ENCODE data around the gene RPS25. TPM values are rescaled to one million over a fixed set of nuclear protein-coding genes. Genes with fewer than 3 reads are reported as not detected.
A peak's percentile ranks its signal among the peaks of the same experiment; 100 is the strongest.

The RPS25 gene
- total and polyA plus RNA-seq, 9 of the 15 experiments (the other 6 are each of a cell fraction or from before 2014, with no cell fraction given): 1,553 to 5,486 (median 2,471) TPM

GRCh38 chr11:119062779-119063178 lies 44.6 kb upstream of the RPS25 start (continued):
- TF ChIP-seq KAT7 (CRISPR knock-in tag; IDR thresholded peaks at IDR 0.05; ENCODE audit: borderline replicate concordance) (no peak), SAFB (IDR thresholded peaks at IDR 0.05; ENCODE audit: borderline replicate concordance, low read depth, low read length) (no peak), THRAP3 (IDR thresholded peaks at IDR 0.05; ENCODE audit: borderline replicate concordance) (no peak), FOXA3 (CRISPR knock-in tag; conservative IDR thresholded peaks at IDR 0.05 in 1 of 2, IDR thresholded peaks at IDR 0.05 in 1 of 2) (no peak), GTF2B (IDR thresholded peaks at IDR 0.05; ENCODE audit: extremely low read depth, insufficient read length) (no peak), SMARCB1 (IDR thresholded peaks at IDR 0.05; ENCODE audit: insufficient read length, low read depth) (no peak), UBTF (IDR thresholded peaks at IDR 0.05; ENCODE audit: borderline replicate concordance in 1 of 2, low read depth in 2 of 2, low read length in 2 of 2) (no peak), TFAP4 (CRISPR knock-in tag; IDR thresholded peaks at IDR 0.05; ENCODE audit: borderline replicate concordance) (no peak; the same call in 1 of the 2 replicates), HNRNPUL1 (IDR thresholded peaks at IDR 0.05; ENCODE audit: low read length) (no peak), ZNF511 (CRISPR knock-in tag; IDR thresholded peaks at IDR 0.05) (no peak), E2F3 (CRISPR knock-in tag; IDR thresholded peaks at IDR 0.05) (no peak), CREBBP (IDR thresholded peaks at IDR 0.05; ENCODE audit: low read depth, low read length) (no peak), DPF2 (IDR thresholded peaks at IDR 0.05) (peak; percentile 84), ZNF699 (CRISPR knock-in tag; IDR thresholded peaks at IDR 0.05; ENCODE audit: insufficient replicate concordance) (no peak), NONO (IDR thresholded peaks at IDR 0.05; ENCODE audit: low read depth in 2 of 2, low read length in 1 of 2) (no peak), GTF3C2 (IDR thresholded peaks at IDR 0.05; ENCODE audit: borderline replicate concordance, extremely low read depth, insufficient read length) (peak; percentile 81)

Measured in K562 (cell line).